Neural progenitor cell (in vitro differentiated cells): ENCODE results near the gene CEP295NL. TPM values are rescaled to one million over a fixed set of nuclear protein-coding genes. Genes with fewer than 3 reads are reported as not detected.

Source experiments
- DNase-seq: peaks from one replicate; pipeline ENCODE4 v3.0.0-alpha.2; 2016; ENCODE audit warnings: low spot score
- H2AFZ ChIP-seq: fragments of 200-600 bp; sonication (generic); replicated peaks from 2 replicates; pipeline ENCODE4 v1.6.1; 2016; ENCODE audit warnings: antibody characterized with exemption
- H3F3A ChIP-seq: fragments of 200-600 bp; sonication (generic); 2 replicates; pipeline ENCODE4 v1.6.1; 2016; ENCODE audit warnings: antibody characterized with exemption, low read depth
- H3K27ac ChIP-seq: fragments of 200-600 bp; sonication (generic); 2 replicates; pipeline ENCODE4 v1.5.1; 2016; ENCODE audit warnings: mild to moderate bottlenecking
- H3K27me3 ChIP-seq: fragments of 200-600 bp; sonication (generic); 2 replicates; pipeline ENCODE4 v1.6.1; 2016; ENCODE audit warnings: mild to moderate bottlenecking, moderate library complexity
- H3K36me3 ChIP-seq: fragments of 200-600 bp; sonication (generic); 2 replicates; pipeline ENCODE4 v1.5.1; 2016
- H3K4me1 ChIP-seq: fragments of 200-600 bp; sonication (generic); 2 replicates; pipeline ENCODE4 v1.6.1; 2016; ENCODE audit warnings: mixed run types
- H3K4me2 ChIP-seq: fragments of 200-600 bp; sonication (generic); 2 replicates; pipeline ENCODE4 v1.6.1; 2016
- H3K4me3 ChIP-seq: fragments of 200-600 bp; sonication (generic); 2 replicates; pipeline ENCODE4 v1.5.1; 2016
- H3K79me2 ChIP-seq: fragments of 200-600 bp; sonication (generic); 2 replicates; pipeline ENCODE4 v1.6.1; 2016; ENCODE audit warnings: low read depth
- H3K9ac ChIP-seq: fragments of 200-600 bp; sonication (generic); 2 replicates; pipeline ENCODE4 v1.6.1; 2016
- H3K9me3 ChIP-seq: fragments of 200-600 bp; sonication (generic); 2 replicates; pipeline ENCODE4 v1.5.1; 2016; ENCODE audit warnings: low read depth
- H4K20me1 ChIP-seq: fragments of 200-600 bp; sonication (generic); 2 replicates; pipeline ENCODE4 v1.6.1; 2016; ENCODE audit warnings: low read depth
- H3K27ac Mint-ChIP-seq: 3 replicates; pipeline ENCODE4 v1.8.0; 2021; ENCODE audit warnings: mixed read lengths
- H3K27me3 Mint-ChIP-seq: 2 replicates; pipeline ENCODE4 v1.8.0; 2022; ENCODE audit warnings: low read depth, mild to moderate bottlenecking, inconsistent platforms, moderate library complexity, mixed read lengths; ENCODE audit not compliant: insufficient read depth
- H3K36me3 Mint-ChIP-seq: 3 replicates; pipeline ENCODE4 v1.8.0; 2021; ENCODE audit warnings: mixed read lengths
- H3K4me1 Mint-ChIP-seq: 3 replicates; pipeline ENCODE4 v1.8.0; 2021; ENCODE audit warnings: mixed read lengths
- H3K4me3 Mint-ChIP-seq: 3 replicates; pipeline ENCODE4 v1.8.0; 2021; ENCODE audit warnings: mild to moderate bottlenecking, moderate library complexity, mixed read lengths
- H3K9me3 Mint-ChIP-seq: 3 replicates; pipeline ENCODE4 v1.8.0; 2020; ENCODE audit warnings: mixed read lengths
- CTCF ChIP-seq: fragments of 200-600 bp; sonication (generic); IDR thresholded peaks from 2 replicates; pipeline ENCODE4 v1.5.1; 2017; ENCODE audit warnings: antibody characterized with exemption, mild to moderate bottlenecking
- EZH2 ChIP-seq: fragments of 200-600 bp; sonication (generic); IDR thresholded peaks from 2 replicates; pipeline ENCODE4 v1.6.1; 2017; ENCODE audit warnings: antibody characterized with exemption, mild to moderate bottlenecking, moderate library complexity
- EZH2phosphoT487 ChIP-seq: fragments of 200-600 bp; sonication (generic); IDR thresholded peaks from 2 replicates; pipeline ENCODE4 v1.6.1; 2017; ENCODE audit warnings: antibody characterized with exemption
- total RNA-seq: library from RNA; depleted of rRNA; stranded (reverse); fragments of >200 nt; gene quantifications from 2 replicates; pipeline ENCODE4 v1.2.3, GENCODE V29; 2015; ENCODE audit warnings: low replicate concordance

Gene CEP295NL
- total RNA-seq, 1 donor from 2014 or later = 0.39 TPM

DNA sequence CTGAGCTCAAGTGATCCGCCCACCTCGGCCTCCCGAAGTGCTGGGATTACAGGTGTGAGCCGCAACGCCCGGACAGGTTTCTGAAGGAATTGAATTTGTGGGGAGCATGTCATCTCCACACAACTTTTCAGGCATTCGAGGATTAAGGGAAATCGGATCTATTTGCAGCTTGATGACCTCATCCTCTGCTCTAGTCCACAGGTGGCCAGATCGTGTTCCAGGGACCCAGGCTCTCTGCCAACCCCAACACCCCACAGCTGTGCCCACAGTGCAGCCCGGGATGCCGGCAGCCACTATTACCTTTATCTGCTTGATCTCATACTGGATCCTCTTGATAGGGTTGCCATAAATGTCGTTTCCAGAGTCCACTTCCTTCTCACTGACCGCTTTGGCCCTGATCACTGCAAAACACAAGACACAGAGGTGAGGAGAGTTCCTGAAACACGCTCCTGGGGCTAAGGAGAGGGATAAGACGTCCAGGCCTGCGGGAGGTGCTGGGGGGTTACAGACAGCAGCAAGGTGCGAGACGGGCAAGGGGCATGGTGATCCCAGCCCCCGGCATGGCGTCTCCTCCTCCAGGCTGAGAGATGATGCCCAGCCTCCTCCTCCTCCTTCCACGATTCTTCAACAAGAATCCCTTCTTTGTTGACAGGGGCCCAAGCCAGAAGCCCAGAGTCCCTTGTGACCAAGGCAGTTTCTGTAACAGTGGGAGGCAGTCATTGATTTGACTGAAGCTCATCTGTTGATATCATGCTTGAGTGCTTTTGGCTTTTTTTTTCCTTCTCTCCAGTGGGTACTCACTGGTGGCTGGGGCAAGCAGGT, 29.3 kb downstream of the CEP295NL start:
- H3K9ac ChIP-seq = no peak overlapping the region
- Mint-ChIP-seq H3K9me3 (no peaks in the 10 kb centered on the region), H3K4me3 (no peak overlapping the region), H3K27me3 (no peaks in the 10 kb centered on the region), H3K36me3 (peaks cover 11% of the 10 kb centered on the region), H3K4me1 (peaks cover 29% of the 10 kb centered on the region), H3K27ac (peak overlapping the region; percentile 87)
- H3K27ac ChIP-seq = peak overlapping the region; percentile 37
- H3K79me2 ChIP-seq = peaks cover 6% of the 10 kb centered on the region
- H3K4me2 ChIP-seq = peak overlapping the region; percentile 38
- no peaks in the 10 kb centered on the region for H3F3A ChIP-seq
- peaks cover 10% of the 10 kb centered on the region for H3K4me1 ChIP-seq
- H4K20me1 ChIP-seq = peaks cover 4% of the 10 kb centered on the region
- TF ChIP-seq EZH2 (no peak), CTCF (no peak), EZH2phosphoT487 (no peak)
- H3K36me3 ChIP-seq = no peaks in the 10 kb centered on the region
- peak; percentile 33 for DNase-seq
- H2AFZ ChIP-seq = no peak overlapping the region
- H3K4me3 ChIP-seq = no peak overlapping the region
- H3K27me3 ChIP-seq = no peaks in the 10 kb centered on the region
- no peaks in the 10 kb centered on the region for H3K9me3 ChIP-seq

DNA sequence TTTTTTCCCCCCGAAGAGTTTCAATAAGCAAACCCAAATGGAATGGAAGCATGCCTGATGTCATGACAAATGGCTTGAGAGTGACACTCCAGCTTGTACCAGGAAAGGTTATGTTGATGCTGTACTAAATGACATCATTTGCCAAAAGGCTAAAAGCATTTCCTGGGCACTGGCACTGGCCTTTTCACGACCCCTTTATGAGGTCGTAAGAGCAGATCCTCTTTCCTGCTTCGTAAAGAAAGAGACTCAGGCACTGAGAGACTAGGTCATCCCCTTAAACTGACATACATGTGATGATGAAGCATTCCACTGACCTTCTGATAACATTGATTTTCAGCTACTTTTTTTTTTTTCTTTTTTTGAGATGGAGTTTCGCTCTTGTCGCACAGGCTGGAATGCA, 30.5 kb downstream of the CEP295NL start:
- no peaks in the 10 kb centered on the region for H3K27me3 Mint-ChIP-seq
- Histone ChIP-seq H3K79me2 (peaks cover 6% of the 10 kb centered on the region), H3K27me3 (no peaks in the 10 kb centered on the region), H3F3A (no peaks in the 10 kb centered on the region), H3K4me3 (no peak overlapping the region), H4K20me1 (peaks cover 4% of the 10 kb centered on the region), H3K4me1 (peaks cover 10% of the 10 kb centered on the region), H3K27ac (no peak overlapping the region), H3K9me3 (no peaks in the 10 kb centered on the region), H2AFZ (no peak overlapping the region), H3K9ac (no peak overlapping the region), H3K4me2 (no peak overlapping the region), H3K36me3 (no peaks in the 10 kb centered on the region)
- no peak overlapping the region for H3K4me3 Mint-ChIP-seq
- no peak overlapping the region for H3K27ac Mint-ChIP-seq
- H3K9me3 Mint-ChIP-seq = no peaks in the 10 kb centered on the region
- DNase-seq = no peak
- H3K36me3 Mint-ChIP-seq = peaks cover 15% of the 10 kb centered on the region
- peaks cover 23% of the 10 kb centered on the region for H3K4me1 Mint-ChIP-seq
- TF ChIP-seq EZH2 = no peak
- no peak for TF ChIP-seq EZH2phosphoT487
- TF ChIP-seq CTCF = no peak

DNA sequence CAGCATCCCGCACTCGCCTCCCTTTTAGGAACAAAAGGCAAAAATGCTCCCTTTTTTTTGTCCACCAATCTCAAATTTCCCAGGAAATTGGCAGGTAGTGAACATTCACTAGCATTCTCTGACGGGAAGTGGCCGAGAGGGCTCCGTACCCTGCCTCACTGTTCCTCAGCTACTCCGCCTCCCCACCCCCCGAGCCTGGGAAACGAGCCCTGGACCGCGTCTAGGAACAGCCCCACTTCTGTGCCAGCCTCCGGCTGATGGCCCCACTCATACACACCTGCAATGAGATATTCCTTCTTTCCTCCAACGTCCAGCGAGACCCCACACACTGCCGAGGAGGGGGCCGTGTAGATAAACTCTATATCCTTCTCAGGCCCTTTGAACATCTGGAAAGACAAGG, 32.4 kb downstream of the CEP295NL start:
- Histone ChIP-seq H4K20me1 (peaks cover 4% of the 10 kb centered on the region), H2AFZ (no peak overlapping the region), H3K4me1 (peaks cover 15% of the 10 kb centered on the region), H3K36me3 (no peaks in the 10 kb centered on the region), H3K27me3 (no peaks in the 10 kb centered on the region), H3K79me2 (no peaks in the 10 kb centered on the region), H3K4me2 (no peak overlapping the region), H3K9ac (no peak overlapping the region), H3K9me3 (no peaks in the 10 kb centered on the region), H3F3A (no peaks in the 10 kb centered on the region), H3K27ac (no peak overlapping the region), H3K4me3 (no peak overlapping the region)
- Mint-ChIP-seq H3K4me3 (no peak overlapping the region), H3K36me3 (peaks cover 14% of the 10 kb centered on the region), H3K27ac (no peak overlapping the region), H3K9me3 (no peaks in the 10 kb centered on the region), H3K4me1 (peaks cover 23% of the 10 kb centered on the region), H3K27me3 (no peaks in the 10 kb centered on the region)
- DNase-seq = no peak
- TF ChIP-seq EZH2phosphoT487 (no peak), CTCF (no peak), EZH2 (no peak)
